ENCODE data around the gene TMEM231.
A peak's percentile ranks its signal among the peaks of the same experiment; 100 is the strongest.
"Not testable (repeated sequence)": the region's sequence is repeated elsewhere in the genome, so short reads cannot be mapped to it uniquely, and the experiment has no call there.

The TMEM231 gene

DNA sequence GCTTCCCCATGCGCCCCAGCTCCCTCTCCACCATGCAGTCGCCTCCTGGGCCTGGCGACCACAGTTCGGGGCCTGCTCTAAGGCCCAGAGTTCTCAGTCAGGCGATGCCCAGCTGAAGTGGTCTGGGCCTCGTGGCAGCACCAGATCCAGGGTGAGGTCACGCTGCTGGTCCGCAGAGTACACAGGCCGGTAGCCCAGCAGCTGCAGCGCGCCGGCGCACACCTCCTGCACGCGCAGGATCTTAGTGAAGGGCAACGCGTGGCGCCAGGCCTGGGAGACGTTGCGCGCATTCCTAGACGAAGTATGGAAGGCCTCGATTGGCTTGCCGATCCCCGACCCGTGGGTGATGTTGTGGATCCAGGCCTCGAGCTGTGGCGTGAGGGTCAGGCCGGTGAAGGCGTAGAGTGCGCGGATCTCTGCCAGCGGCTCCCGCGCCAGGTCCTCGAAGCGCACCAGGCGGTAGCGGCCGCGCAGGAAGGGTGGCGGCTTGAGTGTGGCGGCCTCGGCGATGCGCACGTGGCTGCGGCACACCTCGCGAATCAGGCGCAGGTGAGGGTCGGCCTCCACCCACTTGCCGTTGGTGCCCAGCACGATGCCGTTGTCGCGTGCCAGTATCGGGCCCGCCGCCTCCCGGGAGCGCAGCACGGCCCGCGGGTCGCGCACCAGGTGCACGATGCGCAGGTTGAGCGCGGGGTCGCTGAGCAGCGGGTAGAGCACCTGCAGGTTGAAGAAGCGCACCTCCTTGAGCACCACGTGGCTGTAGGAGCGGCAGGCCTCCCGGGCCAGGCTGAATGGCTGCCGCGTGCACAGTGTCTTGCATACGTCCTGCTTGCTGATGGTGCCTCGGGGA, 26.8 kb downstream of the TMEM231 start:
- DNase-seq: no peak

DNA sequence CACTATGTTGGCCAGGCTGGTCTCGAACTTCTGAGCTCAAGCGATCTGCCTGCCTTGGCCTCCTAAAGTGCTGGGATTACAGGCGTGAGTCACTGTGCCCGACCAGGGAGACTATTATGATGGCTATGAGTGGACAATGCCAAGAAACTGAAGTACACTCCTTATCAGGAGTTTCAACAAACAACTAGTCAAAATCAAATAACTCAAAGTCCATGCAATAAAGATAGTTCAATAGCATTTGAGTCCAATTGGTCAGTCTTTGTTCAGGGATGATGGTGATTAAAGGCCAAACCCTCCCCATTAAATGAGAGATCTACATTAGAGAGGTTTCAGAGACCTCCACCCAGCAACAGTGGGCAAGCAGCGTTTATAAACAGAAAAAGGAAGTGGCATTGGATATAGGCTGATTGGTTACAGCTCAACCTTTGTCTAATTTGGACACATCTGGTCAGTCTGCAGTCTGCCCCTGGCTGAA, 28.2 kb downstream of the TMEM231 start:
- no peak for DNase-seq

DNA sequence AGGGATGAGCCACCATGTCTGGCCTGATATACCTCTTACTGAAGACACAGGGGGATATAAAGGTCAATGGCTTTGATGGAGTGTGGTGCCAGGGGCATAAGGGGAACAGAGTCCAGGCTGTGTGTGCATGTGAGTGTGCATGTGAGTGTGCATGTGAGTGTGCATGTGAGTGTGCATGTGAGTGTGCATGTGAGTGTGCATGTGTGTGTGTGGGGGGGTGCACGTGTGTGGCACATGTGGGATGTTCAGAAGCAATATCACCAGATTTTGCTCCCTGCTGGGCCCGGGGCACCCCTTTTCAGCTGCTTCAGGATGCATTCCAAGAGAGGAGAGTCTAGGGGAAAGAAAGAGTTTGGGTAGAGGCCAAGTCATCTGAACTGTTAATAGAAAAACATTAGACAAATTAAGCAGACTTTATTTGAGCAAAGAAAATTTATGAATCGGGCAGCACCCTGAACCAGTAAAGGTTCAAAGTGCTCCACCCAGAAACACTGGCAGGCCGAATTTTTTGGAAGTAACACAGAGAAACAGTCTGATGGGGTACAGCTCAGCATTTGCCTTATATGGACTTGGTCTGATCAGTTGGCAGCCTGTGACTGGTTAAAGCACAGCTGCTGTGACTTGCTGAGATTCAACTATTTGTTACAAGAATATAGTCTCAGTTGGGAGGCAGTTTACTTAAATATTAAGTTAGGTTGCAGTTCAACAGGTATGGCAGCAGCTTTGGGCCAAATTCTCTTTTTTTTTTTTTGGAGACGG, 29.8 kb downstream of the TMEM231 start:
- DNase-seq: no peak

DNA sequence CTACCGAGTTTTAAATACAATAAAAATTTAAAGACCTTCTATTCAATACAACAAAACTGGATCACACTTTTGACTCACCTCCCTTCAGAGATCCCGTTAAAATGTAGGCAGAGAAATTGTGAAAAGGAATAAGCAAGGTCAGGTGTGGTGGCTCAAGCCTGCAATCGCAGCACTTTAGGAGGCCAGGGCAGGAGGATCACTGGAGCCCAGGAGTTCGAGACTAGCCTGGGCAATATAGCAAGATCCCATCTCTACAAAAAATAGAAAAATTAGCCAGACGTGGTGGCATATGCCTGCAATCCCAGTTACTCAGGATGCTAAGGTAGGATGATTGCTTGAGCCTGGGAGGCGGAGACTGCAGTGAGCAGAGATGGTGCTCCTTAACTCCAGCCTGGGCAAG, 36.9 kb downstream of the TMEM231 start:
- DNase-seq: no peak

DNA sequence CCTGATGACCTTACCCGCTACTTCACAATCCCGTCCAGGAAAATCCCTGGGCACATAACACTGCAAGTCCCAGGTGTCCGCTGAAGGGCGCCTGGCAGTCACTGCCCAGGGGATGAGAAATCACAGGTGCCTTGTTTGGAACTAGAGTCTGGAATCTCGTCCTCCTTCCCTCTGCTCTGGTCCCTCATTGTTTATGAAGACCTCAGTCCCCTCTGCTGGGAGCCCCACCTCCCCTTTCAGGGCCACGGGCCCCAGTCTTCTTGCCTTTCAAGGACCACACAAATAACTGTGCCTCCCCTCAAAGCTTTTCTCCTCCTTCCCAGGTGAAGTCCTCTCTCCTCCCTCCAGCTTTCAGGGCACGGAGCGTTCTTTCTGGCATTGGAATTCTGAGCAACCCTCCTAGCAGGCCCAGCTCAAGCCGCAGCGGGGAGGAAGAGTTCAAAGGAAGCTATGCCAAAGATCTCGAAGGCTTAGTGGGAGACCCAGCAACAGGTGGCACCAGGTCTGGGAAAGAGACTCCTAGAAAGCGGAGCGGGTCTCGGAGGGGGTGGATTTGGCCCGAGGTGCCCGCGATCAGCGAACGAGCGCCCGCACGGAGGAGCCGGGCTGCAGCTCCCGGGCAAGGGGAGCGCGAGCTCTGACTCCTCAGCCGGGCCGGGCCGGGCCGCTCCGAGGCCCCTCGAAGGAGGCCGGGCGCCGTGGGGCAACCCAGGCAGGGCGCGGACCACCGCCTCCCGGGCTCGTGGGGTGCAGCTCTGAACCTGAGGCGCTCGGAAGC, 39.7 kb downstream of the TMEM231 start:
- DNase-seq: peak; percentile 76

DNA sequence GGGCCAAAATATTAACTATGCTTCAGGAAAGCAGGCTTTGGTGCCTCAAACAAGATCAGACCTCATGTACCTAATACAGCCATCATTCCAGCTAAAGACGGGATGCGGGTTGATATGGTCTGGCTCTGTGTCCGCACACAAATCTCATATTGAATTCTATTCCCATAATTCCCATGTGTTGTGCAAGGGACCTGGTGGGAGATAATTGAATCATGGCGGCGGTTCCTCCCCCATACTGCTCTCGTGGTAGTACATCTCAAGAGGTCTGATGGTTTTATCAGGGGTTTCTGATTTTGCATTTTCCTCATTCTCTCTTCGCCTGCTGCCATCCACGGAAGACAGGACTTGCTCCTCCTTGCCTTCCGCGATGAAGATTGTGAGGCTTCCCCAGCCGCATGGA, 41.8 kb downstream of the TMEM231 start:
- no peak for DNase-seq

DNA sequence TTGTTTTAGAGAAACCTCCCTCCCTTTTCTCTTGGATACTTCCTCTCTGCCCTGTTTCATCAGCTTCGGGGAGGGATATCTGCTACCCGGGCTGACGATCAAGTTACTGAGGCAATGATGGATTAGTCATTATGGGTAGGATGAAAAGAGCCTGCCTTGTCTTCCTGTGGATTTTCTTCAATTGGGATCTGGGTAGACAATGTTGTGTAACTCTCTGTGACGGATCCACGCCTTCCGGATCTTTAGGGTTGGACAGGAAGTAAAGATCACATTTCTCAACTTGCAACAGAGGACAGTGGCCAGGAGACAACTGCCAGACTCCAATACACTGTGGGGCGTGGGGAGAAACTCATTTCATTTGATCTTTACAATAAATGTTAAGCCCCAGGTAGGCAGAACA, 49.5 kb downstream of the TMEM231 start:
- no peak for DNase-seq

DNA sequence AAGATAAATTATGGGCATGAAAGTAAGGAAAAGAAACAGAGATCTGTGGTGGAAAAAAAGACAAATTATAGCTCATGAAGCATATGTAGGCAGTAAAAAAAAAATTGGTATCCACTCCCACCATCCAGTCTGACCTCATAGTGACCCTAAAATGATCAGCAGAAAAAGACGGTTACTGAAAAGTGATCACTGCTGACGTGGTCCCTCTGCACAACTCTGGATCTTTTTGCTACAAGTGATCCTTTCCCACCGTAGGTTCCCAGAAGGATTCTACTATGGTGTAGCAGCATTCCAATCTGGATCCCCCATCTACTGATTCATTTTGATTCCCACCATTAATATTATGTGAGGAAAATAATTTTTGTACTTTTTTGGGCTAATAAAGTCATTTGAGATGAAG, 49.9 kb downstream of the TMEM231 start:
- no peak for DNase-seq

DNA sequence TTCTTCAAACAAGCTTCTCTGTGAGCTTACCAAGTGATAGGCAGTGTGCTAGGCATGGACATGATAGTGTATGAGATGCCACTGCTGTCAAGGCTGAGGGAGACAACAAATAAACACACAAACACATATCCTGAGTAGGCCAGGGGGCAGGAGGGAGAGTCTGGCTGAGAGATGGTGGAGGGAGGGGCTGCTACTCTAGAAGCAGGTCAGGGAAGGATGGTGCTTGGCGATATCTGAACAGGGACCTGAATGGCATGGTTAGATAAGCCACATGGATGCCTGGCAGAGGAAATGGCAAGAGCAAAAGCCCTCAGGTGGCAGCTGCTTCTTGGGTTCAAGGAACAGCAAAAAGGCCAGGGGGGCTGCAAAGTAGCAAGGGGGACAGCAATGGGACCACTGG, 52.3 kb downstream of the TMEM231 start:
- no peak for DNase-seq

DNA sequence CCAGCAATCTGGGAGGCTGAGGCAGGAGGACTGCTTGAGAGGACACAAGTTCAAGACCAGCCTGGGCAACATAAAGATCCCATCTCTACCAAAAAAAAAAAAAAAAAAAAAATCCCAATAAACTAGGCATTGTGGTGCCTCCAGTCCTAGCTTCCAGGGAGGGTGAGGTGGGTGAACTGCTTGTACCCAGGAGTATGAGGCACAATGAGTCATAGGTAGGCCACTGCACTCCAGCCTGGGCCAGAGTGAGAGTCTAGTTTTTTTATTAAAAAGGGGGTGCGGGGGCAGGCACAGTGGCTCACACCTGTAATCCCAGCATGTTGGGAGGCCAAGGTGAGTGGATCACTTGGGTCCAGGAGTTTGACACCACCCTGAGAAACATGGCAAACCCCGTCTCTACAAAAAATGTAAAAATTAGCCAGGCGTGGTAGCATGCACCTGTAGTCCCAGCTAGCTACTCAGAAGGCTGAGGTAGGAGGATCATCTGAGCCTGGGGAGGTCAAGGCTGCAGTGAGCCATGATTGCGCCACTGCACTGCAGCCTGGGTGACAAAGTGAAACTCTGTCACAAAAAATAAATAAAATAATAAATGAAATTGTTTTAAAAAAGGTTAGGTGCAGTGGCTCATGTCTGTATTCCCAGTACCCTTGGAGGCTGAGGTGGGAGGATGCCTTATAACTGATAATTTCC, 53.0 kb downstream of the TMEM231 start:
- DNase-seq: no peak

DNA sequence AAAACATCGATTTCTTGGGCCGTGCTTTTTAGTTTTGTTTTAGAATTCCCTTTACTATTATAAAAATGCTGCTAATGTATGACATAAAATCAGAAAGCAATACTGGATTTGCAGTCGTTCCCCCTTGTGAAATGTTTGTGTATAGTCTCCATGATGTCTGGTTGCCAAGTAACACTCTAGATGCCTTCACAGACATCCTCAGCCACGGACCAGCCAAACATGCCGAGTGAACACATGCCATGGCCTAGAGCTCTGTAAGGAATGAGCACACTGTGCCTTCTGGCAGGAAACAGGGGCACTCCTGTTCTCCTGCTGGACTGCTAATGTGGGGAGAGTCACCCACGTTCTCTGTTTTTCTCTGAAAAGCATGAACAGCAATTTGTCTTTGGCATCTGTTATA, 54.2 kb downstream of the TMEM231 start:
- DNase-seq: not testable (repeated sequence)

DNA sequence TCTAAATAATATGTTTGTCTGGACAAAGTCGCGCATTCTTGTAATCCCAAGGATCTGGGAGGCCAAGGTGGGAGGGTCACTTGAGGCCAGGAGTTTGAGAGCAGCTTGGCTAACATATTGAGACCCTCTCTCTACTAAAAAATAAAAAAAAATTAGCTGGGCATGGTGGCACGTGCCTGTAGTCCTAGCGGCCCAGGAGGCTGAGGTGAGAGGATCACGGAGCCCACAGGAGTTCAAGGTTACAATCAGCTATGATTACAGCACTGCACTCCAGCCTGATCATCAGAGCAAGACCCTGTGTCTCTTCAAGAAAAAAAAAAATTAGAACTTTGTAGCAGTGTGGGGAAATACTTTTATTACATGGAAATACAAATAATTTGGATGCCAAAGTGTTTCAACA, 54.7 kb downstream of the TMEM231 start:
- no peak for DNase-seq

DNA sequence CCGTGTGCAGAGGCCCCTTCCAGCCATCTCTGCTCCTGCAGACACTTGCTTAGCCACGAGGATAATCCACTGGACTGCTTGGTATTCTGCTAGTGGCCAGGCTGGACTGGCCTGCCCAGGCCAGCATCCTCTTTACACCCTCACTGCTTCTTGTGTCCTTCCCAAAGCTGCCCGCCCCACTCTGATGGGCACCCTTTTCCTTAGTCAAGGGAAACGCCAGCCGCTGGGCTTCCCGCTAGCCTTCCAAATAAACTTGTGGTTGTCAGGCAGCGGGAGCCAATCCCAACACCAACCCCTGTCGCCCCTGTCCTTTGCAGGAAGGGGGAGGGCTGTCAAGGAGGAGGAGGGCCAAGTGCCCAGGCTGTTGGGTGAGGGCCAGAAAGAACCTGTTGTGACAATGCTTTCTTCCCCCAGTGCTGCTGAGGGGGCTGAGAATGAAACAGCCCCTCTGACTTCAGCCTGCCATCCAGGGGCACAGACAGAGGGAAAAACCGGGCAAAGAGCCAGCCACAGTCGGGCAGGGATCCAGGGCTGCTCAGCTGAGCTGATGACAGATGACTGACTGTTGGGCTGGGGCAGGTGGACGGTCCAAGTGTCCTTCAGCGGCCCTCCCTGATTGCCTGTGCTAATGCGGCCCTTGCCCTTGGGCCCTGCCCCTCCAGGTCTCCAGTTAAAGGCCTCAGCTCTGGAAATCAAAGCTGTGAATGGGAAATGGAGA, 57.3 kb downstream of the TMEM231 start:
- not testable (repeated sequence) for DNase-seq

DNA sequence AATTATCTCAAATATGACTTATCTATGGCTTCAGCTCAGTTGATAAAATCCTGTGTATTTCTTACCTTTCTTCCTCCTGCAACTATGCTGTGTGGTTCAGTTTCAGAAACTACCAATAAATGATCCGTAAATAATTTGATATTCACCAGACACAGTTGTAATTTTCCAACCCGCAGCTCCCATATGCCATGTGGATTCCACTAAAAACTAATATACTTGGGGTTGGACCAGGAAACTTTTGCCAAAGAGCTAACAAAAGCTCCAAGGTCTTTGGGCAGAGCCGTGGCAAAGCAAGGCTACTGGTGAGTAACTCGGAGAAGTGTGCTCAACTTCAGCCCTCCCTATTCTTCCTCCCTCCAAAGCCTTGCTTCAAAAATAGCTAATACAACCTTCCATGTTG, 58.5 kb downstream of the TMEM231 start:
- no peak for DNase-seq

DNA sequence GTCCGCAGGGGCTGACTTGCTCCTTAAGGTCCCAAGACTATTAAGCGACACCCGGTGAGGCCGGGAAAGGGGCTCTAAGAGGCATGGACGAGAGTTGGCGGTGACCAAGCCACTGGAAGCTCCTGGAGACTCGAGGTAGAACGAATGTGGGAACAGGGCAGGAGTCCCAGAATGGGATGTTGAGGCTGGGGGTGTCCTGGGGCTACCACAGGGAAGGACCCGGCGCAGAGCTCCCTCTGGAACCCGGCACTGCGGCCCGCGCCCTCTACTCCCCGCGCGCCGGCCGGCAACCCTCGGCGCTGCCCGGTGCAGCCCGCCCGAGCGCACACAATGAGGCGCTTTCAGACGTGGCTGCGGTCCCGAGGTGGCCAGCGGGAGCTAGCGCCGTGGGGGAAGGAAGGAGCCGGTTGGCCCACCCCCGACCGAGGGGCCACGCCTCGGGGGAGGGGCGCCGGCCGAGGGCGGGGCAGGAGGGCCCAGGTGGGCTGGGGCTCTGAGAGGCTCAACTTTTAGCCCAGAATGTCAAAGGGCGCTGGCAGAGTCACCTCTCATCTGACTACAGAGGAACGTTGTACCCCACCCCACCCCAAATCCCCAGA, 60.9 kb downstream of the TMEM231 start, which contains the start of gene CHST6:
CHST6 (minus strand) TSS at position 366 of the 599 bp plus-strand sequence. CDS start 15,613 bp downstream, outside the sequence.
- DNase-seq: peak; percentile 64

DNA sequence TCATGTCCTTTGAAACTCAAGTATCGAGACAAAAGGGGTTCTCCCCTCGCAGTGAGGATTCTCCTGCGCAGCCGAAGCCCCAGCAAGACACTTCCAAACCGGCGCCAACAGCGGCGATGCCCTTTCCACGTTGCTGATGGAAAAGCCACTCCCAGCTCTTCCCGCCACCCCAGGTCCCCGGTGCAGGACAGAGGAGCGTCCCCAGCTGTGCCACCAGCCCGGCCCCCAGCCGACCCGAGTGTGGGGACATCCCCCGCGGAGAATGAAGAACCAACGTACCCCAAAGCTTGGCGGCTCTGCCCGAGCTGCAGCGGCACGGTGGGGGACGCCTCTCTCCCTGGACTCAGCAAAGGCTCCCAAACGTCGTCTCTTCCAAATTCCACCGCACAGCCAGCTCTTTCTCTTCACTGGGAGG, 61.4 kb downstream of the TMEM231 start:
- DNase-seq: no peak

DNA sequence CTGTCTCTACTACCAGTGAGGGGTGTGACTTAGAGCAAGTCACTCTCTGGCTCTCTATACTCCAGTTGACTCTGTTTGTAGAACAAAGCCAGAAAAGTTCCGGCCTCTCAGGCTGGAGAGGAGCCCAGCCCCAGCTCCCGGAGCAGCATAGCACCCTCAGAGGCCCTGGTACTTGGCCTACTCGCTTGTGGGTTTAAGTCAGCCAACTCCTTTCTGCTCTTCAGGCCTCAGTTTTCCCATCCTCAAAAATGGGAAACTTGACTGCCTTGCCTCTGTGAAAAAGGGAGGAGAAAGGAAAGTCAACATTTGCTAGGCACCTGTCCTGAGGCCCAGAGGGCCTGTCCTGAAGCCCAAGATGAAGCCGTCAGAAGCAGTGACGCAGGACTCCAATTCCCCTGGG, 61.9 kb downstream of the TMEM231 start:
- DNase-seq: no peak

DNA sequence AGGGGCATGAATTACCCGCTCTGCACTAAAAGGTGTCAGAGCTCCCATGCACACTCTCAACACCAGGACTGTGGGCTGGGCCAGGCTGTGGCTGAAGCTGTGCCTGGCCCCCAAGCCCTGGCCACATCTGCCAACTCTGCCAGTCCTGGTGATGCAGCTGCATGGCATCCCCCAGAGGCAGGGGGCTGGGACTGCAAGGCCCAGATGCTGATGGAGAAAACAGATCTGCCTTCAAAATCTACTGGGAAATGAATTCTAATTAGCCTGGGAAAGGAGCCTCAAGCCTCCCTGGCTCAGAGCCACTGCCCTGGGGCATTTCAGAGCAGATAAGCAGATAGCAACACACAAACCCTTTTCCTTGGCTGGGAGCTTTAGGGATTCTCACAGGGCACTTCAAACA, 64.2 kb downstream of the TMEM231 start:
- no peak for DNase-seq

DNA sequence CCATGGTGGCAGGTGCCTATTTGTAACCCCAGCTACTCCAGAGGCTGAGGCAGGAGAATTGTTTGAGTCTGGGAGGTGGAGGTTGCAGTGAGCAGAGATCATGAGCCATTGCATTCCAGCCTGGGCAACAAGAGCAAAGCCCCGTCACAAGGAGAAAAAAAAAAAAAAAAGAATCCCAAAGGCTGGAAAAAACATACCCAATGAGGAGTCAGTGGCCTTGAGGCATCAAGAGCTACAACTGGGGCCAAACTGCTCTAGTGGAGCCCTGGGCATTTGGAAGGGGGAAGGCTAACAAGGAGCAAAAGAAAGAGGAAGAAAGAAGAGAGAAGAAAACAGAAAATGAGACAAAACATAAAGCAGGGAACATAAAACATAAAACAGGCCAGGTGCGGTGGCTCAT, 67.7 kb downstream of the TMEM231 start:
- DNase-seq: no peak

Data from activated CD8-positive, alpha-beta memory T cell treated with anti-CD3 and anti-CD28 coated beads, Interleukin-2, amount 50 U/mL, for 48 hours (primary cell).